Activated CD8-positive, alpha-beta memory T cell treated with anti-CD3 and anti-CD28 coated beads, Interleukin-2, amount 50 U/mL, for 48 hours (primary cell): ENCODE data around the gene RHBDD2.

Source experiments
- DNase-seq: peaks from one replicate; pipeline ENCODE4 v3.0.0-alpha.2; 2020

Gene RHBDD2

DNA sequence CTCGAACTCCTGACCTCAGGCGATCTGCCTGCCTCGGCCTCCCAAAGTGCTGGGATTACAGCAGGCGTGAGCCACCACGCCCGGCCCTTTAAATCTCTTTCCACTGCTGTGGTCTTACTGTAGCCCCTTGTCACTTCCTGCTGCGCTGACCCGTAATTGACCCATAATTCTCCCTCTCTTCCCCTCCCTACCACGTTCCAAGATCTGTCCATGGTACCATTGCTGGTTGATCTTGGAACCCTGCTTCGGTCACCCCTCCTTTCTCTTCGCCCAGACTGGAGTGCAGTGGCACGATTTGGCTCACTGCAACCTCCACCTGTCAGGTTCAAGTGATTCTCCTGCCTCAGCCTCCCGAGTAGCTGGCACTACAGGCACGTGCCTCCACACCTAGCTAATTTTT lies 42.6 kb downstream of the RHBDD2 start:
- no peak for DNase-seq

- DNase-seq, result no peak
Observed at GRCh38 chr7:75922966-75923603, 44.3 kb downstream of the RHBDD2 start.

- DNase-seq, result no peak
Observed at GRCh38 chr7:75924256-75924655, 45.4 kb downstream of the RHBDD2 start.

GRCh38 chr7:75924889-75925288 lies 46.1 kb downstream of the RHBDD2 start:
- no peak for DNase-seq

GRCh38 chr7:75925717-75926435 lies 47.0 kb downstream of the RHBDD2 start:
- no peak for DNase-seq

GRCh38 chr7:75928568-75928914 lies 49.7 kb downstream of the RHBDD2 start:
- no peak for DNase-seq

DNA sequence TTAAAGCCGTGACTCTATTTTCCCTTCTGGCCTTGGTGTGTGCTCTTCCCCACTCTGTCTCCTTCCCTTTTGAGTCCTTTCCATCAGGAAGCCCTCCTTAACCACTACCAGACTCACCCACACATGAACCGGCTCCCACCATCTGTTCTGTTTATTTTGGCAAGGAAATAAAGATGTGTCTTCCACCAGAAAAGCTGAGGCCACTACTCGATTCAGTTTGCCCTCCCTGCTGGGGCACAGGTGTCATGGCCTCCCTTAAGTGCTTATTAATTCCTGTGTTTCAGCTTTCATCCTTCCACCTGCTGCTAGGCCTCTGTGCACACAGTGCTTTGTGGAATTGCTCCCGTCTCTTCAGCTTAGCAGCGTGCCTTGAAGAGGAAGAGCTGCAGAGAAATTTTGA lies 52.8 kb downstream of the RHBDD2 start:
- DNase-seq, result no peak

- DNase-seq, result no peak
Observed at GRCh38 chr7:75937958-75938786, 59.3 kb downstream of the RHBDD2 start.
